Activated CD8-positive, alpha-beta memory T cell treated with anti-CD3 and anti-CD28 coated beads, Interleukin-2, amount 10 ng/mL, durations not matched to agents 7 days and 5 days (primary cell): ENCODE data around the gene KIAA1671. TPM values are rescaled to one million over a fixed set of nuclear protein-coding genes. Genes with fewer than 3 reads are reported as not detected.

Source experiments
- ATAC-seq: fragments of 150-1000 bp; cut with Tn5 transposase; one replicate; pipeline ENCODE4 v1.10.0; 2021; ENCODE audit warnings: moderate library complexity
- CTCF ChIA-PET: fragments of 350-600 bp; sonication (Branson Sonifier 250); formaldehyde crosslinking; loops from one replicate; lab custom pipeline; 2021; ENCODE audit warnings: antibody characterized with exemption; lab: Charles Lee
- DNase-seq: peaks from one replicate; pipeline ENCODE4 v3.0.0-alpha.2; 2020
- H3K27ac Mint-ChIP-seq: one replicate; pipeline ENCODE4 v1.8.0; 2021; ENCODE audit warnings: mild to moderate bottlenecking, mixed read lengths
- H3K27me3 Mint-ChIP-seq: one replicate; pipeline ENCODE4 v1.8.0; 2021; ENCODE audit warnings: mixed read lengths
- H3K36me3 Mint-ChIP-seq: one replicate; pipeline ENCODE4 v1.8.0; 2021; ENCODE audit warnings: mild to moderate bottlenecking, mixed read lengths
- H3K4me1 Mint-ChIP-seq: one replicate; pipeline ENCODE4 v1.8.0; 2021; ENCODE audit warnings: mixed read lengths
- H3K4me3 Mint-ChIP-seq: one replicate; pipeline ENCODE4 v1.8.0; 2021; ENCODE audit warnings: mild to moderate bottlenecking, moderate library complexity, mixed read lengths
- H3K9me3 Mint-ChIP-seq: one replicate; pipeline ENCODE4 v1.8.0; 2022; ENCODE audit warnings: low read depth, mixed read lengths
- total RNA-seq, 2 experiments: library from RNA; stranded (reverse); gene quantifications; one replicate each; pipeline ENCODE4 v1.2.3, GENCODE V29; 2021

Gene KIAA1671
- total RNA-seq, 2 experiments from 2014 or later: 11.4 to 20.1 TPM

DNA sequence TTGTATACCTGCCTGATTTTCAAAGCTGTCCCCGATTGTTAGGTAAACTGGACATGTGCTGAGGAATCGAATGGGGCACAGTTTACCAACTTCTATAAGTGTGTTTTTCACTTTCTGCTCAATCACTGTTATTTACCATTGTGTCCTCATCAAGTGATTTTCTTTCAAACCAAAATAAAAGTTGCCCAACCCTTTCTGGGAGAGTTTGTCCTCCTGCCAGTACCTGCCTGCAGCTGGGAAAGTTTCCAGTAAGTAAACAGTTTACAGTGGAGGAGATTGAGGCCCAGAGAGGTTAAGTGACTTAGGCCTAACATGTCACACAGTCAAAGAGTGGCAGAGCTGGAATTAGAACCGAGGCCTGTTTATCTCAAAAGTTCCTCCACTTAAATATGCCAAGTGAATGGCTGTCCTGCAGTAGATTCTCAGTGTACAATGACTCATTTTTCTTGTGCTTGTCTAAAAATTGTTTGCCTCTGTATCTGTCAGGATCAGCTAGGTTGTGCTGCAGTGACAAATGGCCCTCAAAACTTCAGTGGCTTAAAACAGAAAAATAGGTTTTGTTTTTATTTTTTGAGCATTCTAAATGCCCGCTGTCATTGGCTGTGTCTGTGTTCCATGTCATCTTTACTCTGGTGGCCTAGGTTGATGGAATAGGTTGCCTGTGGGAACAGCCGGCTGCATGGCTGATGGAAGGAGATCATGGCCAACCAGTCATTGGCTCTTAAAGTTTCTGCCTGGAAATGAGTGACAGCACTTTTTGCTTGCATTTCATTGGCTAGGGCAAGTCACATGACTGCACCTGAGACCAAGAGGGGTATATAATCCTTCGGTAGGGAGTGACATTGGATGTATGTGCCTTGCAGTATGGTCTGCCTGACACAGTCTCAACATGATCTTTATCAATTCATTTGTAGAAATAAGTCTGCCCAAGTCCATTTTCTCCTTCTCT is 185.3 kb downstream of the KIAA1671 start:
- Mint-ChIP-seq H3K9me3 (no peaks in the 10 kb centered on the region), H3K27ac (no peak overlapping the region), H3K36me3 (peaks cover 13% of the 10 kb centered on the region), H3K4me3 (no peak overlapping the region), H3K27me3 (no peaks in the 10 kb centered on the region), H3K4me1 (no peaks in the 10 kb centered on the region)
- CTCF ChIA-PET: no interaction called here
- no peak for ATAC-seq
- DNase-seq: no peak

GRCh38 chr22:25139062-25139461 is 186.5 kb downstream of the KIAA1671 start:
- Mint-ChIP-seq H3K9me3 (no peaks in the 10 kb centered on the region), H3K36me3 (peaks cover 13% of the 10 kb centered on the region), H3K4me1 (no peaks in the 10 kb centered on the region), H3K4me3 (no peak overlapping the region), H3K27me3 (no peaks in the 10 kb centered on the region), H3K27ac (no peak overlapping the region)
- CTCF ChIA-PET: no interaction called here
- no peak for DNase-seq
- ATAC-seq: no peak

GRCh38 chr22:25142102-25142501 is 189.6 kb downstream of the KIAA1671 start:
- H3K4me1 Mint-ChIP-seq: no peaks in the 10 kb centered on the region
- H3K27me3 Mint-ChIP-seq: no peaks in the 10 kb centered on the region
- H3K27ac Mint-ChIP-seq: no peak overlapping the region
- no peaks in the 10 kb centered on the region for H3K9me3 Mint-ChIP-seq
- no peak overlapping the region for H3K4me3 Mint-ChIP-seq
- H3K36me3 Mint-ChIP-seq: peaks cover 12% of the 10 kb centered on the region
- DNase-seq (no peak), ATAC-seq (no peak)
- CTCF ChIA-PET: no interaction called here

DNA sequence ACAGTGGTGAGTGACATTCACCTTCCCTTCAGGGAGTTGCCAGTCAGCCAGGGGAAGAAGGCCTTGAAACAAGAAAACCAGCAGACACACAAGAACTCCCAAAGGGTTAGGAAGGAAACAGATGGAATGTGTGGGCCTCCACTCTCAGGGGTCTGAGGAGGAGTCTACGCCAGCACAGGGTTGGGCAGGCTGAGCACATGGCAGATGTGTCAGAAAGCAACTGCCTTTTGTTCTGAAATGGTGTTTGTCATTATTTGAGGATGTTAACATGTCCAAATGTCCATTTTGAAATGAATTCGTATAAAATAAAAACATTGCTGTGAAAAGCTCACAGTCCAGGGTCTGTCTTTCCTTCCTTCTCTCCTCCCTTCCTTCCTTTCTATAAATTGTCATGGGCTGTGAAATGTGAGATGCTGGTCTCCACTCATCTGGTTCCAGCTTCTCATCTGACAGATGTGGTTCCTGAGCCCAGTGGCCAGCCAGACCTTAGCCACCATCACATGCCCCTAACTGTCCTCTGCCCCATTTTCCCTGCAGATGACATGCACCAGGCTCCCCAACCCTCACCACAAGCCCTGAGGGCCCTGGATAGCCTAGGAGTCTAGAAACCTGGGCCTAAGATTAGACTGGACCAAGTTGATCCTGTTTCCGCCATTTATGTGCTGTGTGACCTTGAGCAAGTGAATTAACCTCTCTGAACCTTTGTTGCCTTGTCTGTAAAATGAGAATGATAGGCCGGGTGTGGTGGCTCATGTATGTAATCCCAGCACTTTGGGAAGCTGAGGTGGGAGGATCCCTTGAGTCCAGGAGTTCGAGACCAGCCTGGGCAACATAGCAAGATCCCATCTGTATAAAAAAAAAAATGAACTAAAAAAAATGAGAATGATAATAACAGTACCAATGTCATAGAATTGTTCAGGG is 190.9 kb downstream of the KIAA1671 start:
- H3K4me1 Mint-ChIP-seq: no peaks in the 10 kb centered on the region
- H3K4me3 Mint-ChIP-seq: no peak overlapping the region
- ATAC-seq: no peak
- no peaks in the 10 kb centered on the region for H3K9me3 Mint-ChIP-seq
- CTCF ChIA-PET: no interaction called here
- no peaks in the 10 kb centered on the region for H3K27me3 Mint-ChIP-seq
- H3K36me3 Mint-ChIP-seq: peaks cover 1% of the 10 kb centered on the region
- no peak overlapping the region for H3K27ac Mint-ChIP-seq
- DNase-seq: no peak

GRCh38 chr22:25144522-25144921 is 192.0 kb downstream of the KIAA1671 start:
- Mint-ChIP-seq H3K4me3 (no peak overlapping the region), H3K27ac (no peak overlapping the region), H3K27me3 (no peaks in the 10 kb centered on the region), H3K4me1 (no peaks in the 10 kb centered on the region), H3K9me3 (no peaks in the 10 kb centered on the region), H3K36me3 (no peaks in the 10 kb centered on the region)
- CTCF ChIA-PET: no interaction called here
- ATAC-seq (no peak), DNase-seq (no peak)

DNA sequence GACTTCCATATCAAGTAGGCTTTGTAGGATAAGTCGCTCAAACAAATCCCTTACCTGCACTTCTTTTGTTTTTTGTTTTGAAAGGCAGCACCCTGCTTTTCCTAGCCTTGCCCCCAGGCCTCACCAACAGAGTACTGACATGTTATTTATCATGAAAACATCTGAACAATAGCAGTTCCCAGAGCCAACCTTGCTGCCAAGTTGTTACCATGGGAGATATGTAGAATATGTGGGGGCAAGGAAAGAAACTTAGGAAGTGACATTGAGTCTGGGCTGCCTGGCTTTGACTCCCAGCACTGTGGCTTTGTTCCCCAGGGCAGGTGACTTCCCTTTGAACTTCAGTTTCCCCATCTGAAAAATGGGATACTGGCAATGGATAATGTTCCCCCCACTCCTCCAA is 193.8 kb downstream of the KIAA1671 start:
- CTCF ChIA-PET: no interaction called here
- H3K27ac Mint-ChIP-seq: no peak overlapping the region
- H3K4me3 Mint-ChIP-seq: no peak overlapping the region
- no peak for DNase-seq
- ATAC-seq: no peak
- H3K4me1 Mint-ChIP-seq: no peaks in the 10 kb centered on the region
- no peaks in the 10 kb centered on the region for H3K36me3 Mint-ChIP-seq
- no peaks in the 10 kb centered on the region for H3K9me3 Mint-ChIP-seq
- no peaks in the 10 kb centered on the region for H3K27me3 Mint-ChIP-seq

- CTCF ChIA-PET: interaction anchor here (1.5 kb wide), 1 partner anchor 20 kb away, joined by 3 read pairs; no protein-coding TSS in a partner anchor
- H3K9me3 Mint-ChIP-seq: no peaks in the 10 kb centered on the region
- no peak overlapping the region for H3K27ac Mint-ChIP-seq
- no peaks in the 10 kb centered on the region for H3K4me1 Mint-ChIP-seq
- no peak for DNase-seq
- H3K27me3 Mint-ChIP-seq: no peaks in the 10 kb centered on the region
- no peaks in the 10 kb centered on the region for H3K36me3 Mint-ChIP-seq
- H3K4me3 Mint-ChIP-seq: no peak overlapping the region
- ATAC-seq: no peak
Observed at GRCh38 chr22:25146906-25147641, 194.6 kb downstream of the KIAA1671 start.

- no peaks in the 10 kb centered on the region for H3K27me3 Mint-ChIP-seq
- CTCF ChIA-PET: interaction anchor here (1.5 kb wide), 1 partner anchor 21 kb away, joined by 3 read pairs; no protein-coding TSS in a partner anchor
Observed at GRCh38 chr22:25147642-25147928, 195.1 kb downstream of the KIAA1671 start.

DNA sequence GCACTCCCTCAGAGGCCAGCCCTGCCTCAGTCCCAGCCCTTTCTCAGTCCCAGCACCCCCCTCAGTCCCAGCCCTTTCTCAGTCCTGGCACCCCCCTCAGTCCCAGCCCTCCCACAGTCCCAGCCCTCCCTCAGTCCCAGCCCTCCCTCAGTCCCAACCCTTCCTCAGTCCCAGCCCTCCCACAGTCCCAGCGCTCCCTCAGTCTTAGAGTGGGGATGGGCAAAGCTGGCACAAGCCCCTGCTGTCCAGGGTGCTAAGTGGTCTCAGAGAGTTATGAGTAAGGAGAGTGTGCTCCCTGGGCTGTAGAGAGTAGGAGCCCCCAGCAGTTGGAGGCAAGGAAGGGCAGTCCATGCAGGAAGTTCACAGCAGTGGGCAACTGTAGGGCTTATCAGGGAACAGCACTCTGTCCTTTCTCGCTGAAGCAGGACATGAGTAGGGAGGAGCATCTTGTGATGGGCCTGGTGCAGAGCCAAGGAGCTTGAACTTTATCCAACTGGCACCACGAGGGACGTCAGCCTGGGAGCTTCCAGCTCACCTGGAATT is 195.7 kb downstream of the KIAA1671 start:
- H3K4me1 Mint-ChIP-seq: no peaks in the 10 kb centered on the region
- no peak for ATAC-seq
- no peaks in the 10 kb centered on the region for H3K9me3 Mint-ChIP-seq
- H3K36me3 Mint-ChIP-seq: no peaks in the 10 kb centered on the region
- H3K27me3 Mint-ChIP-seq: no peaks in the 10 kb centered on the region
- CTCF ChIA-PET: interaction anchor here (1.0 to 1.5 kb wide), 2 partner anchors 21 to 72 kb away, joined by 3 read pairs; no protein-coding TSS in a partner anchor
- no peak for DNase-seq
- H3K4me3 Mint-ChIP-seq: no peak overlapping the region
- H3K27ac Mint-ChIP-seq: no peak overlapping the region

More at GRCh38 chr22:25147642-25147928, 195.1 kb downstream of the KIAA1671 start:
- no peaks in the 10 kb centered on the region for H3K4me1 Mint-ChIP-seq
- no peaks in the 10 kb centered on the region for H3K36me3 Mint-ChIP-seq
- no peak overlapping the region for H3K27ac Mint-ChIP-seq
- ATAC-seq (no peak), DNase-seq (no peak)
- no peak overlapping the region for H3K4me3 Mint-ChIP-seq
- H3K9me3 Mint-ChIP-seq: no peaks in the 10 kb centered on the region

GRCh38 chr22:25149014-25149413 is 196.5 kb downstream of the KIAA1671 start:
- no peaks in the 10 kb centered on the region for H3K27me3 Mint-ChIP-seq
- no peaks in the 10 kb centered on the region for H3K36me3 Mint-ChIP-seq
- CTCF ChIA-PET: interaction anchor here (1.0 to 1.2 kb wide), 2 partner anchors 73 to 98 kb away, joined by 3 read pairs; no protein-coding TSS in a partner anchor
- H3K27ac Mint-ChIP-seq: no peak overlapping the region
- H3K9me3 Mint-ChIP-seq: no peaks in the 10 kb centered on the region
- no peaks in the 10 kb centered on the region for H3K4me1 Mint-ChIP-seq
- no peak for ATAC-seq
- no peak overlapping the region for H3K4me3 Mint-ChIP-seq
- DNase-seq: no peak

- CTCF ChIA-PET: no interaction called here
- ATAC-seq (no peak), DNase-seq (no peak)
- Mint-ChIP-seq H3K4me1 (no peaks in the 10 kb centered on the region), H3K36me3 (no peaks in the 10 kb centered on the region), H3K4me3 (no peak overlapping the region), H3K9me3 (no peaks in the 10 kb centered on the region), H3K27ac (no peak overlapping the region), H3K27me3 (no peaks in the 10 kb centered on the region)
Observed at GRCh38 chr22:25153961-25154666, 201.6 kb downstream of the KIAA1671 start.

DNA sequence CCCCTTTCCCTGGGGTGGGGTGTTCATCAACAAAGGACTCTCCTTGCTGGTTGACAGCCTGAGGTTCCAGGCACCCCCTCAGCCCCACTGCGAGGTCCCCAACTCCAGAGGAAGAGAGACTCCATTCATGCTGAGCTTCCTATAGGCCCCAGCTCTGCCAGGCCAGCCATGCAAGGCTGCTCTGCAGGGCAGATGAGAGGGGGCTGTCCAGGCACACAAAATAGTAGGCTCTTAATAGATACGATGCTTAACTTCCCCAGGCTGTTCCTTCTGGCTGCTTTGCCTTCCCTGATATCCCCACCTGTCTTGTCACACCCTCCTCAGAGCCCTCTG is 202.1 kb downstream of the KIAA1671 start:
- H3K27me3 Mint-ChIP-seq: no peaks in the 10 kb centered on the region
- H3K4me3 Mint-ChIP-seq: no peak overlapping the region
- DNase-seq: no peak
- no peak overlapping the region for H3K27ac Mint-ChIP-seq
- CTCF ChIA-PET: no interaction called here
- H3K4me1 Mint-ChIP-seq: no peaks in the 10 kb centered on the region
- H3K9me3 Mint-ChIP-seq: no peaks in the 10 kb centered on the region
- H3K36me3 Mint-ChIP-seq: no peaks in the 10 kb centered on the region
- ATAC-seq: no peak
